Stimulated activated CD4-positive, alpha-beta T cell treated with anti-CD3 and anti-CD28 coated beads, Interleukin-4, amount 100 ng/mL, for 1 hour (primary cell): Measurements from ENCODE around the gene LRGUK.
"Not testable (repeated sequence)": the region's sequence is repeated elsewhere in the genome, so short reads cannot be mapped to it uniquely, and the experiment has no call there.

Source experiments
- DNase-seq: peaks from one replicate; pipeline ENCODE4 v3.0.0-alpha.2; 2020

The LRGUK gene

GRCh38 chr7:134126966-134127848 lies at the start of gene LRGUK:
Gene LRGUK (plus strand): TSS chr7:134127340. CDS start chr7:134127368, 28 bp downstream.
- DNase-seq = peak; percentile 75

GRCh38 chr7:134077560-134077959 lies 49.6 kb upstream of the LRGUK start:
- not testable (repeated sequence) for DNase-seq

- DNase-seq = no peak
Measured at GRCh38 chr7:134078991-134079390, 48.1 kb upstream of the LRGUK start.

GRCh38 chr7:134081695-134082094 lies 45.4 kb upstream of the LRGUK start:
- no peak for DNase-seq

GRCh38 chr7:134083766-134084487 lies 43.2 kb upstream of the LRGUK start:
- DNase-seq = no peak

GRCh38 chr7:134084488-134085144 lies 42.5 kb upstream of the LRGUK start:
- no peak for DNase-seq

- no peak for DNase-seq
Measured at GRCh38 chr7:134085311-134085710, 41.8 kb upstream of the LRGUK start.

GRCh38 chr7:134086998-134087735 lies 40.0 kb upstream of the LRGUK start:
- DNase-seq = no peak

- no peak for DNase-seq
Measured at GRCh38 chr7:134088199-134088598, 38.9 kb upstream of the LRGUK start.

- DNase-seq = no peak
Measured at GRCh38 chr7:134089446-134089845, 37.7 kb upstream of the LRGUK start.

- DNase-seq = no peak
Measured at GRCh38 chr7:134098072-134098471, 29.1 kb upstream of the LRGUK start.

- no peak for DNase-seq
Measured at GRCh38 chr7:134101716-134102115, 25.4 kb upstream of the LRGUK start.

GRCh38 chr7:134104166-134104565 lies 23.0 kb upstream of the LRGUK start:
- no peak for DNase-seq

GRCh38 chr7:134105841-134106240 lies 21.3 kb upstream of the LRGUK start:
- DNase-seq = no peak

GRCh38 chr7:134108802-134109201 lies 18.3 kb upstream of the LRGUK start:
- DNase-seq = no peak

- no peak for DNase-seq
Measured at GRCh38 chr7:134113655-134114054, 13.5 kb upstream of the LRGUK start.

- DNase-seq = no peak
Measured at GRCh38 chr7:134114992-134115391, 12.1 kb upstream of the LRGUK start.

- no peak for DNase-seq
Measured at GRCh38 chr7:134120405-134120804, 6.7 kb upstream of the LRGUK start.

- no peak for DNase-seq
Measured at GRCh38 chr7:134121632-134122139, 5.5 kb upstream of the LRGUK start.

GRCh38 chr7:134122980-134123379 lies 4.2 kb upstream of the LRGUK start:
- no peak for DNase-seq

GRCh38 chr7:134126146-134126545 lies 994 bp upstream of the LRGUK start:
- no peak for DNase-seq

- no peak for DNase-seq
Measured at GRCh38 chr7:134126596-134126965, 559 bp upstream of the LRGUK start.

GRCh38 chr7:134128829-134129228 lies 1.7 kb downstream of the LRGUK start:
- DNase-seq = no peak
